ENCODE measurements around the gene ABCA3.
"Not testable (repeated sequence)": the region's sequence is repeated elsewhere in the genome, so short reads cannot be mapped to it uniquely, and the experiment has no call there.

The ABCA3 gene

GRCh38 chr16:2278956-2279800 is 61.4 kb downstream of the ABCA3 start:
- DNase-seq = no peak

GRCh38 chr16:2278272-2278608 is 62.3 kb downstream of the ABCA3 start:
- DNase-seq = no peak

GRCh38 chr16:2277466-2278271 is 62.9 kb downstream of the ABCA3 start:
- DNase-seq = no peak

GRCh38 chr16:2276368-2277195 is 63.9 kb downstream of the ABCA3 start:
- no peak for DNase-seq

- DNase-seq = no peak
Measured at GRCh38 chr16:2275476-2276367, 64.8 kb downstream of the ABCA3 start.

GRCh38 chr16:2273931-2274330 is 66.6 kb downstream of the ABCA3 start:
- no peak for DNase-seq

- DNase-seq = no peak
Measured at GRCh38 chr16:2273484-2273883, 67.0 kb downstream of the ABCA3 start.

- no peak for DNase-seq
Measured at GRCh38 chr16:2271848-2272461, 68.6 kb downstream of the ABCA3 start.

GRCh38 chr16:2270588-2271470 is 69.7 kb downstream of the ABCA3 start:
- no peak for DNase-seq

- no peak for DNase-seq
Measured at GRCh38 chr16:2270070-2270462, 70.5 kb downstream of the ABCA3 start.

- DNase-seq = peak; percentile 97
Measured at GRCh38 chr16:2267913-2268666, 72.4 kb downstream of the ABCA3 start, which contains the start of gene RNPS1. RNPS1 (minus strand) TSS chr16:2268126; CDS start chr16:2264643, 3,483 bp downstream.

- DNase-seq = not testable (repeated sequence)
Measured at GRCh38 chr16:2267505-2267912, 73.0 kb downstream of the ABCA3 start.

GRCh38 chr16:2266887-2267286 is 73.6 kb downstream of the ABCA3 start:
- not testable (repeated sequence) for DNase-seq

- not testable (repeated sequence) for DNase-seq
Measured at GRCh38 chr16:2263026-2263425, 77.5 kb downstream of the ABCA3 start.

- no peak for DNase-seq
Measured at GRCh38 chr16:2260250-2260649, 80.3 kb downstream of the ABCA3 start.

GRCh38 chr16:2258530-2258929 is 82.0 kb downstream of the ABCA3 start:
- not testable (repeated sequence) for DNase-seq

GRCh38 chr16:2257726-2258125 is 82.8 kb downstream of the ABCA3 start:
- DNase-seq = no peak

GRCh38 chr16:2256531-2257140 is 83.9 kb downstream of the ABCA3 start:
- no peak for DNase-seq

- no peak for DNase-seq
Measured at GRCh38 chr16:2253293-2253692, 87.2 kb downstream of the ABCA3 start.

Measured in islet precursor cell (in vitro differentiated cells).